Activated T-cell treated with anti-CD3 and anti-CD28 coated beads, Interleukin-2, amount 50 U/mL, for 24 hours (primary cell): Measurements from ENCODE around the gene KRT13.

Experiments
- DNase-seq: peaks from one replicate; pipeline ENCODE4 v3.0.0-alpha.2; 2020
- H3K27ac Mint-ChIP-seq: 2 replicates; pipeline ENCODE4 v1.8.0; 2020; ENCODE audit warnings: mild to moderate bottlenecking, mixed read lengths
- H3K27me3 Mint-ChIP-seq: 2 replicates; pipeline ENCODE4 v1.8.0; 2020; ENCODE audit warnings: mixed read lengths
- H3K36me3 Mint-ChIP-seq: 2 replicates; pipeline ENCODE4 v1.8.0; 2020; ENCODE audit warnings: low read depth, mixed read lengths
- H3K4me1 Mint-ChIP-seq: 2 replicates; pipeline ENCODE4 v1.8.0; 2020; ENCODE audit warnings: low read depth, mixed read lengths
- H3K4me3 Mint-ChIP-seq: 2 replicates; pipeline ENCODE4 v1.8.0; 2020; ENCODE audit warnings: mild to moderate bottlenecking, moderate library complexity, mixed read lengths
- H3K9me3 Mint-ChIP-seq: 2 replicates; pipeline ENCODE4 v1.8.0; 2020; ENCODE audit warnings: mixed read lengths

KRT13 gene

DNA sequence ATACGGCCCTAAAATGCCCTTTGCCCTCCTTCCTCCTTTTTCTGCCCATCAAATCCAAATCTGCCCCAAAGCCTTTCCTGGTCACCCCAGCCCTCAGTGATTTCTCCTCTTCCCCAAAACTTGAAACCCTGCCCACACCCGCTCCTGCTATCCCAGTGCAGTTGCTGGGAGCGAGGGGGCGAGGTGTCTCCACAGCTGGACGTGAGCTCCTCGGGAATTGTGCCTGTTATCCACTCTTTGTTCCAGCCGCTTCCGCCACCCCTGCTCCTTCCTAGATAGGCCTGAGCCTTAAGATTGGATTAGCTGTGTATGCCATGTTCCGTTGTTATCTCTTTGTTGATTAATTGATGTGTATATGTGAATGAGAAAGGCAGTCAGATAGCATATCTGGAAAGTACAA is 21.9 kb downstream of the KRT13 start:
- Mint-ChIP-seq H3K4me3 (no peak overlapping the region), H3K36me3 (no peaks in the 10 kb centered on the region), H3K9me3 (no peaks in the 10 kb centered on the region), H3K27me3 (peaks cover 3% of the 10 kb centered on the region), H3K27ac (no peak overlapping the region), H3K4me1 (no peaks in the 10 kb centered on the region)
- DNase-seq, result no peak

DNA sequence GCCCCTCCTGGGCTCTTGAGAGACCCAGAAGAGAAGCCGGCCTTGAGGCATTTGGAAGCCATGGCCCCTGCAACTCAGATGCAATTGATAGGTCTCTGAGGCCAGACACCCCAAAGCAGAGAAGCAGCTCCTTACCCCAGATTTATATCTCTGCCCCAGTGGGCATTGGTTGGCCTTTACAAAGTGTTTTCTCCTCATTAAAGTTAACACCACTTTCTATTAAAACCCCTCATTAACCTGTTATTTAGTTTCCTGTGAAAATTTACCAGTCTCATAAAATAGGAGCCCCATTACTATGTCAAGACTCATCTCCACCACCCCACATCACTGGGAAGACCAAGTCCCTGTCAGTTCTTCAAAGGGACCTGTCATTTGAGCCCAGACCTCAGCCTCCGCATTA is 24.4 kb downstream of the KRT13 start, which contains the start of gene KRT35:
KRT35 (minus strand) TSS at position 116 of the 400 bp plus-strand sequence; CDS start at position 62, 54 bp downstream.
- Mint-ChIP-seq H3K27me3 (no peaks in the 10 kb centered on the region), H3K4me1 (no peaks in the 10 kb centered on the region), H3K27ac (no peak within 1 kb of the TSS), H3K4me3 (no peak within 1 kb of the TSS), H3K9me3 (no peaks in the 10 kb centered on the region), H3K36me3 (no peaks in the 10 kb centered on the region)
- DNase-seq, result no peak

DNA sequence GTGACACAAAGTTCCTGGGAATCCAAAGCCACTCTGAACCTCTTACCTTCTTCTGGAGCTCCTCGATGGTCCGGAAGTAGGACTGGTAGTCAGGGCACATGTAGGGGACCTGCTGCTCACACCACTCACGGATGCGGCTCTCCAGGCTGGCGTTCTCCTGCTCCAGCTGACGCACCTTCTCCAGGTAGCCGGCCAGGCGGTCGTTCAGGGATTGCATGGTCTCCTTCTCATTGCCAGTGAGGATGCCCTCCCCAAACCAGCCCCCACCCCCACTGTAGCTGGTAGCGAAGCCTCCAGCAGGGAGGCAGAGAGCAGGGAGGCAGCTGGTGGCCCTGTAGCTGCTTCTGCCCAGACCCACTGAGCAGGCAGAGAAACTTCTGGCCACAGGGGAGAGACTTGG is 24.8 kb downstream of the KRT13 start:
- Mint-ChIP-seq H3K36me3 (no peaks in the 10 kb centered on the region), H3K4me3 (no peak overlapping the region), H3K9me3 (no peaks in the 10 kb centered on the region), H3K4me1 (no peaks in the 10 kb centered on the region), H3K27me3 (no peaks in the 10 kb centered on the region), H3K27ac (no peak overlapping the region)
- no peak for DNase-seq

DNA sequence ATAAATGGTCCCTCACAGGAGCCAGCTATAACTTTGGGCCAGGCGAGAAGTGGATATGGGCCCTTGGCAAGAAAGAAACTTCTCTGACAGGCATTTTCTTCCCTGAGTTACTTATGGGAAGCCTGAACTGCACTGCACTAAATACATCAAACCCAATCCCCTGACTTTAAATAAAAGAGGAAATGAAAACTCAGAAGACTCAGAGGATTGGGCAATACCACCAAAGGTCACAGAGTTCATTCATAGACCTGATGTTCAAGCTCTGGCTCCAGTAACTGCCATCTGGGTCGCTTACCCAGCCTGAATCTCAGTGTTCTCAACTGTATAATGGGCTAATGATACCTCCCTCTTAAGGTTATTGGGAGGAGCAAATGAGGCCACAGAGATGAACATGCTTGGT is 25.3 kb downstream of the KRT13 start:
- no peaks in the 10 kb centered on the region for H3K4me1 Mint-ChIP-seq
- no peaks in the 10 kb centered on the region for H3K9me3 Mint-ChIP-seq
- H3K27me3 Mint-ChIP-seq, result no peaks in the 10 kb centered on the region
- no peaks in the 10 kb centered on the region for H3K36me3 Mint-ChIP-seq
- no peak for DNase-seq
- H3K4me3 Mint-ChIP-seq, result no peak overlapping the region
- no peak overlapping the region for H3K27ac Mint-ChIP-seq

DNA sequence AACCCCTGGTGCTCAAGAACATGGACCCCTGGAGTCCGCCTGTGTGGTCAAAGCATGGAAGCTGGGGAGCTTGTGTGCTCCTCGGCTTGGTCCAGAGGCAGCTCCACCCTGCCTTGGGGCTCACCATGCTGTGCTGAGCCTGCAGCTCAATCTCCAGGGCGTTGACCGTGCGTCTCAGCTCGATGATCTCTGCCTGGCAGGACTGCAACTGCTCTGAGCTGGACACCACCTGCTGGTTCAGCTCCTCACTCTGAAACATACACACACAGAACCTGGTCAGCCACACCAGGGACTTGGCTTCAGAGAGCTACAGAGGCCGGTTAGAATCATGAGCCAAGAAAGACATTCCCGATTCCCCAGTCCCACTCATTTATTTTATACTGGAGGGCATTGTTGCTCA is 27.2 kb downstream of the KRT13 start:
- H3K27ac Mint-ChIP-seq, result no peak overlapping the region
- H3K4me3 Mint-ChIP-seq, result no peak overlapping the region
- H3K27me3 Mint-ChIP-seq, result no peaks in the 10 kb centered on the region
- no peaks in the 10 kb centered on the region for H3K36me3 Mint-ChIP-seq
- no peaks in the 10 kb centered on the region for H3K9me3 Mint-ChIP-seq
- no peak for DNase-seq
- no peaks in the 10 kb centered on the region for H3K4me1 Mint-ChIP-seq

DNA sequence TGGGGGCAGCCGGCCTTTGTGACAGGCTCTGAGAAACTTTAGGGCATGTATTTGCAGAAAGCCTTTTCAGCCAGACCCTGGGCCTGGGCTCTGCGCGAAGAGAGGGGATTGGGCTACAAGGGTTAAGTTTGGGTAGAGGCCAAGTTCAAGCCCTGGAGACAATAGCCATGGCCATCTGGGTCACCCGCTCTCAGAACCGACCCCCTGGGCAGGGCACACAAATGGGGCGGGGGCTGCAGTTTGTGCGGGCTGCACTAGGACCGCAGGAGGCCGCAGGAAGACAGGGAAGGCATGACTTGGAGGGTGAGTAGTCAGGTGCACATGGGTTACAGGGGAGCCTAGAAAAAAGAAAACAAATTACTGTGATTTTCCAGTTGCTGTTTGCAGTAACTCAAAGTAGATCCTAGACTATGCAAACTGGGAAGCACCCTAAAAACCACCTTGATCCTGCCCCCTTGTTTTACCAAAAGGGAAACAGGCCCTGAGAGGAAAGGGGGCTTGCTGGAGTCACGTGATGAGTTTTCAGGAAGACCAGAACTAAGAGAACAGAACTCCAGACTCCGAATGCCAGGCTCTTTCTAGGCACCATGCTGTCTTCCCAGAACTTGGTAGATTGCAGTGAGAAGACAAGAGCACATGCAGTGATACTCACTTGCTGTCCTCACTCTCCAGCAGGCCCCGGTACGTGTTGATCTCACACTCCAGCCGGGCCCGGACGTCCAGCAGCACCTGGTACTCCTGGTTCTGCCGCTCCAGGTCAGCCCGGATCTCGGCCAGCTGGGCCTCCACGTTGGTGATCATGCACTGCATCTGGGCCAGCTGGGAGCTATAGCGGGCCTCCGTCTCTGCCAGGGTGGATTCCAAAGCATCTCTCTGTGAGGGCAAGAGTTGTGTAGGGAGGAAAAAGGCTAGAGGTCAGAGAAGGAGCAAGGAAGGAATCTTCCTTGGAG is 28.3 kb downstream of the KRT13 start:
- H3K36me3 Mint-ChIP-seq, result no peaks in the 10 kb centered on the region
- H3K4me3 Mint-ChIP-seq, result no peak overlapping the region
- no peak for DNase-seq
- no peaks in the 10 kb centered on the region for H3K4me1 Mint-ChIP-seq
- H3K27me3 Mint-ChIP-seq, result no peaks in the 10 kb centered on the region
- no peaks in the 10 kb centered on the region for H3K9me3 Mint-ChIP-seq
- H3K27ac Mint-ChIP-seq, result no peak overlapping the region

DNA sequence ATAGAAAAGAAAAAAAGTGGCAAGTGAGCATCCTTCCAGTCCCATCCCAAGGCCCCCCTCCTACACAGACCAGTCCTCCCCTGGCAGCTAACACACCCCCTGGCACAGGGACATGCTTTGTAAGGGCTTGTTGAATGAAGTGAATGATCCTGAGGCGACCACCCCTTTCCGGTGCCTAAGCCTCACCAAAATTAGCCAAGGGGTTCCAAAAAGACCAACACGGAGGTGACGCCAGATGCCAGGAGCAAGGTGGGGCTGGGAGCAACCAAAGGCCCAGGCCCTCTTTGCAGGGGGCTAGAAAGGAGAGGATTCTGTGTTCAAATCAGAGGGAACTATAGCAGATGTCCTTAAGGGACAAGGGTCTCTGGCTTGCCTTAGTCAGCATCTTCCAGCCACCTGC is 30.0 kb downstream of the KRT13 start:
- no peaks in the 10 kb centered on the region for H3K36me3 Mint-ChIP-seq
- H3K27ac Mint-ChIP-seq, result no peak overlapping the region
- H3K27me3 Mint-ChIP-seq, result no peaks in the 10 kb centered on the region
- H3K9me3 Mint-ChIP-seq, result no peaks in the 10 kb centered on the region
- H3K4me3 Mint-ChIP-seq, result no peak overlapping the region
- no peak for DNase-seq
- H3K4me1 Mint-ChIP-seq, result no peaks in the 10 kb centered on the region

DNA sequence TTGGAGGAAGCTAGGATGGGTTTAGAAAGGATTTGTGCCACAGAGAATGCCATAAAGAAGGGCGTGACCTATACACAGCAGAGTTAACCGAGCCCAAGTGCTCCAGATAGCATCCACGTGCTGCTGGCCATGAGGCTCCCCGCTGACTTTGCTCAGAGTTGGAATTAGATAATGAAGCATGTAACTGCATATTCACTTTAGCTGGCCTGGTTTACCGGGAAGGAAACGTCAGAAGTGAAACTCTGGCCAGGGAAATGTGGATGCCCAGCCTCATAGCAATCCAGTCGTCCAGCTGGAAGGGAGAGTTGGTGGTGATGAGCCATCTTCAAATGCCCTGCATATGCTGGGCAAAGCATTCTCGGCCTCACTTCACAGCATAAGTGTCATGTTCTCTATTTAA is 30.5 kb downstream of the KRT13 start:
- Mint-ChIP-seq H3K27ac (no peak overlapping the region), H3K9me3 (no peaks in the 10 kb centered on the region), H3K4me1 (no peaks in the 10 kb centered on the region), H3K27me3 (no peaks in the 10 kb centered on the region), H3K4me3 (no peak overlapping the region), H3K36me3 (no peaks in the 10 kb centered on the region)
- no peak for DNase-seq

DNA sequence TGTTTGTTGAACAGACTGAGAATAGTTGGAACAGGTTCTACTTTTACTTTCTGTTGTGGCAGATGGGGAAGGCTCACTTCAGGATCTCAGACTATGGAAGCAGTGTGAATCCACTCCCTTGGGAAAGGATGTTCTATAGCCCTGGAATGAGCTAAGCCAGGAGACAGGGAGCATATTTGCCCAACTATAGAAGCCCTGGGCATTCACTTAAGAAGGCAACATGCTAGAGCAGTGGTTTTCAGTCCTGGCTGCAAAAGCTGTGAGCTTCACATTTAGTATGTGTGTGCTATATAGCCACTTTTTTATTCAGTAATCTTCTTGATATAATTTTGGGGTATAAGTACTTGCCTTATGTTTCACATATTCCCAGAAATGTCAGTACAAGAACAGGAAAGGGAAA is 37.1 kb downstream of the KRT13 start:
- DNase-seq, result no peak
- H3K27me3 Mint-ChIP-seq, result peaks cover 3% of the 10 kb centered on the region
- H3K4me3 Mint-ChIP-seq, result no peak overlapping the region
- H3K9me3 Mint-ChIP-seq, result no peaks in the 10 kb centered on the region
- H3K36me3 Mint-ChIP-seq, result no peaks in the 10 kb centered on the region
- no peaks in the 10 kb centered on the region for H3K4me1 Mint-ChIP-seq
- H3K27ac Mint-ChIP-seq, result no peak overlapping the region

DNA sequence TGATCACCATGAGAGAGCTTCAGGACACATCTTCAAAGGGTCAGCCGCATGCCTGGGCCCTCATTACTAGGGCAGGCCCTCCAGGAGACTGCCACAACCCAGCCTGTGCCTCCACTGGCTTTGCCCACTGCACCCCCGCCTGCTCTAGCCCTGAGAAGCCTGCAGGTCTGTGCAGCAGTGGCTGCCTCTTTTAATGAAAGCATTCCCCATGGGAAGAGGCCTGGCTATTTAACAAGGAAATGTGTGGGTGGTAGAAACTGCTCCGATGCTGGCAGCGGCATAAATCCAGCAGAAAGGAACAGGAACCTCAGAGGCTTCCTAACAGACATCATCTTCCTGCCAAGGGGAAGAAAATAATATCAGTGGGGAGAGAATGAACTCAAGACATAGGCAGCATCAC is 37.9 kb downstream of the KRT13 start:
- no peak overlapping the region for H3K4me3 Mint-ChIP-seq
- no peak overlapping the region for H3K27ac Mint-ChIP-seq
- DNase-seq, result no peak
- no peaks in the 10 kb centered on the region for H3K36me3 Mint-ChIP-seq
- no peaks in the 10 kb centered on the region for H3K4me1 Mint-ChIP-seq
- H3K9me3 Mint-ChIP-seq, result no peaks in the 10 kb centered on the region
- peaks cover 3% of the 10 kb centered on the region for H3K27me3 Mint-ChIP-seq

DNA sequence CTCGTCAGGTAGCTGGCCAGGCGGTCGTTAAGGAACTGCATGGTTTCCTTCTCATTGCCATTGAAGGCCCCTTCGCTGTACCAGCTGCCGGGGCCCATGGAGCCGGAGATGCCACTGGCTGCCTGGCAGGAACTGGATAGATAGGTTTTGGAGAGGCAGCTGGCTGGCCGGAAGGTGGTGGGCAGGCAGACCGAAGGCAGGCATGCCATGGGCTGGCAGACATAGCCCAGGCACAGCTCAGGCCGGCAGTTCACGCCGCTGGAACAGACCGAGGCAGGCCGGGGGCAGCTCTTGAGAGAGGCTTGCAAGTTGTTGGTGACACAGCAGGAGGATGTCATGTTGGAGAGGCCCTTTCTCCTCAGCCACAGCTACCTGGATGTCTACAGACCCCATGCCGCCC is 38.4 kb downstream of the KRT13 start, which contains the start of gene KRT32:
KRT32 (minus strand) TSS at position 399 of the 400 bp plus-strand sequence; CDS start at position 338, 61 bp downstream.
- no peaks in the 10 kb centered on the region for H3K4me1 Mint-ChIP-seq
- no peak within 1 kb of the TSS for H3K27ac Mint-ChIP-seq
- peaks cover 3% of the 10 kb centered on the region for H3K27me3 Mint-ChIP-seq
- H3K36me3 Mint-ChIP-seq, result no peaks in the 10 kb centered on the region
- no peak for DNase-seq
- no peaks in the 10 kb centered on the region for H3K9me3 Mint-ChIP-seq
- no peak within 1 kb of the TSS for H3K4me3 Mint-ChIP-seq

DNA sequence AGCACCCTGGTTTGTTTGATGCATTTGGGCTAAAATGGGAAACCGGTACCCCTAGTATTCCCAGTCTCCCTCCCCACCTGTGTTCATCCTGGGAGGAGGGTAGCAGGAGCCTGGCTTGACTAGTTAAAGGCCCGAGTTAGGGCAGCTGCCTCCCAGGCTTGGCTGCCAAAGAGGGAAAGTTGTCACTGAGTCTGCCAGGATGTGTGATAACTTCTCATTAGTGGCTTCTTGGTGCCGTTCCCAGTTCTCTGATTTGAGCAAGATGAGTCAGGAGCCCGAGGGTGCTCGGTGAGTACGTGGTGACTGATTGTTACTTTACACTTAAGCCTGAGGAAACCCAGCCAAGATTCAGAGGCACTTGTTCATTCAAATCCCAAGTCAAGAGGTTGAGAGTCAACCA is 40.7 kb downstream of the KRT13 start:
- no peaks in the 10 kb centered on the region for H3K36me3 Mint-ChIP-seq
- no peaks in the 10 kb centered on the region for H3K4me1 Mint-ChIP-seq
- no peaks in the 10 kb centered on the region for H3K9me3 Mint-ChIP-seq
- H3K4me3 Mint-ChIP-seq, result no peak overlapping the region
- H3K27me3 Mint-ChIP-seq, result peaks cover 3% of the 10 kb centered on the region
- DNase-seq, result no peak
- H3K27ac Mint-ChIP-seq, result no peak overlapping the region

DNA sequence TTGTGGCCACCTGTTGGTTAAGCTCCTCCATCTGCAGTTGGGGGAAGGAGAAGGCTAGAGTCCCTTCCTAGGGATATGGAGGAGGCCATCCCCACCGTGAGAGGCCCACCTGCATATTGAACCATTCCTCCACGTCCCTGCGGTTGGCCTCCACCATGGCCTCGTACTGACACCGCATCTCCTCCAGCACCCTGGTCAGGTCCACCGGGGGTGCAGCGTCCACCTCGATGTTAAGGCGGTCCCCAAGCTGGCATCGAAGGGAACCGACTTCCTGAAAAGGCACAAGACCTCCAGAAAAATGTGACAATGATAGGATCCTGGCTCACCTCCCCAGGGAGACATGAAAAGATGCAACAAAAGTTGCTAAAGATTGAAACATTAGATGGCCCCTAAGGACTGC is 41.2 kb downstream of the KRT13 start:
- no peak for DNase-seq
- Mint-ChIP-seq H3K4me1 (no peaks in the 10 kb centered on the region), H3K9me3 (no peaks in the 10 kb centered on the region), H3K27me3 (peaks cover 3% of the 10 kb centered on the region), H3K4me3 (no peak overlapping the region), H3K27ac (no peak overlapping the region), H3K36me3 (no peaks in the 10 kb centered on the region)

DNA sequence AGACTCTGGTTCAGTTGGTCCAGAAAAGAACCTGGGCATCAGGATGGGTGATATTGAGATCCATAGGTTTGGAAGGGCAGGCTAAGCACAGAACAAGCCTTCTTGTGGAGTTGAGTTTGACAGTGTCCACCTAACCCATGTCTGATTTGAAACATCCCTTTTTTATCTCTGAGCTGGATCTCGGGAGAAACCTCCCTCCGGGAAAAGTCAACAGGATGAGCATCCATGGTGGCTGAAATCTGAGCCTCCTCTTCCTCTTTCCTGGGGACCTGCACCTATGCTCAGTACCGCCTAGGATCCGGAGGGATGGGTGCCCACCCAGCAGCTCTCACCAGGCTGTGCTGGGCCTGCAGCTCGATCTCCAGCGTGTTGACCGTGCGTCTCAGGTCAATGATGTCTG is 41.7 kb downstream of the KRT13 start:
- Mint-ChIP-seq H3K9me3 (no peaks in the 10 kb centered on the region), H3K4me3 (no peak overlapping the region), H3K27me3 (peaks cover 3% of the 10 kb centered on the region), H3K36me3 (no peaks in the 10 kb centered on the region), H3K27ac (no peak overlapping the region), H3K4me1 (no peaks in the 10 kb centered on the region)
- DNase-seq, result no peak

DNA sequence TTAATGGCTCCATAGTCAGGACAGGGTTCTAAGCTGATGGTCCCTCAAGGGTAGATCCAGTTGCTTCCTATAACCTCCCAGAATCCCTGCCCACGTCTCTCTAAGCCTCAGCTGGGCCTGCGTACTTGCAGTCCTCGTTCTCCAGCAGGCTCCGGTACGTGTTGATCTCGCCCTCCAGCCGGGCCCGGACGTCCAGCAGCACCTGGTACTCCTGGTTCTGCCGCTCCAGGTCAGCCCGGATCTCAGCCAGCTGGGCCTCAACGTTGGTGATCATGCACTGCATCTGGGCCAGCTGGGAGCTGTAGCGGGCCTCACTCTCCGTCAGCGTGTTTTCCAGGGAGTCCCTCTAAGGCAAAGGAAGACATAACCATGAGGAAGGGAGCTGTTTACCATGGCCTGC is 42.7 kb downstream of the KRT13 start:
- Mint-ChIP-seq H3K36me3 (no peaks in the 10 kb centered on the region), H3K27me3 (peaks cover 3% of the 10 kb centered on the region), H3K27ac (no peak overlapping the region), H3K4me1 (no peaks in the 10 kb centered on the region), H3K4me3 (no peak overlapping the region), H3K9me3 (no peaks in the 10 kb centered on the region)
- DNase-seq, result no peak
